ENCODE results near the gene SNAPC4. TPM values are rescaled to one million over a fixed set of nuclear protein-coding genes. Genes with fewer than 3 reads are reported as not detected.
"Not testable (repeated sequence)": the region's sequence is repeated elsewhere in the genome, so short reads cannot be mapped to it uniquely, and the experiment has no call there.

SNAPC4 gene
- polyA plus RNA-seq, 6 donors from 2014 or later = 1.1 to 2.1 (median 1.3) TPM; not detected in 1

- Mint-ChIP-seq H3K4me1 (peaks cover 33 to 56% (median 34%) of the 10 kb centered on the region in 3 donors), H3K36me3 (peaks cover 0 to 8% of the 10 kb centered on the region in 2 donors), H3K9me3 (no peaks in the 10 kb centered on the region), H3K27ac (peak within 1 kb of the TSS; percentile 81 to 97 (median 94)), H3K4me3 (peak within 1 kb of the TSS; percentile 86 to 95 (median 92)), H3K27me3 (no peaks in the 10 kb centered on the region)
- ATAC-seq (ENCODE audit: low read depth in 2 of 2) = peak; percentile 85 to 91
- DNase-seq = peak; percentile 92
These were observed 10.7 kb upstream of the SNAPC4 start, which contains the start of the genes ENTR1 and PMPCA for GRCh38 chr9:136410500-136411287. Gene ENTR1, minus strand, starts transcription at chr9:136410614. Its CDS starts 217 bp downstream, at chr9:136410397. Gene PMPCA, plus strand, starts transcription at chr9:136410658. Its CDS starts 11 bp downstream, at chr9:136410669.

- Mint-ChIP-seq H3K36me3 (peaks cover 0 to 8% of the 10 kb centered on the region in 2 donors), H3K27me3 (no peaks in the 10 kb centered on the region), H3K9me3 (no peaks in the 10 kb centered on the region), H3K27ac (peak overlapping the region; percentile 38 to 97 (median 92)), H3K4me1 (peaks cover 36 to 64% (median 39%) of the 10 kb centered on the region in 3 donors), H3K4me3 (peak overlapping the region; percentile 84 to 94 (median 92))
- DNase-seq (peak; percentile 28), ATAC-seq (ENCODE audit: low read depth in 2 of 2) (peak; percentile 27 to 38)
These were observed 9.8 kb upstream of the SNAPC4 start for GRCh38 chr9:136409557-136410455.

- DNase-seq (no peak), ATAC-seq (ENCODE audit: low read depth in 2 of 2) (no peak)
- Mint-ChIP-seq H3K36me3 (peaks cover 0 to 8% of the 10 kb centered on the region in 2 donors), H3K4me1 (peaks cover 46 to 79% (median 49%) of the 10 kb centered on the region in 3 donors), H3K4me3 (peak overlapping the region in 6 of 8 donors; percentile 9 to 92 (median 64)), H3K27ac (peak overlapping the region in 1 of 6 donors; percentile 72), H3K27me3 (no peaks in the 10 kb centered on the region), H3K9me3 (no peaks in the 10 kb centered on the region)
These were observed 7.9 kb upstream of the SNAPC4 start for GRCh38 chr9:136407911-136408310.

- ATAC-seq (ENCODE audit: low read depth in 2 of 2); H3K9me3 Mint-ChIP-seq; H3K36me3 Mint-ChIP-seq; H3K27me3 Mint-ChIP-seq; DNase-seq: not testable (repeated sequence)
- Mint-ChIP-seq H3K4me1 (peaks cover 46 to 79% (median 55%) of the 10 kb centered on the region in 3 donors), H3K27ac (peak overlapping the region in 2 of 6 donors; percentile 11 to 69), H3K4me3 (peak overlapping the region in 2 of 8 donors; percentile 38 to 44)
These were observed 7.1 kb upstream of the SNAPC4 start for GRCh38 chr9:136407061-136407460.

- H3K27ac Mint-ChIP-seq, DNase-seq: not testable (repeated sequence)
- H3K4me1 Mint-ChIP-seq = peaks cover 39 to 77% (median 47%) of the 10 kb centered on the region in 3 donors
These were observed 5.9 kb upstream of the SNAPC4 start for GRCh38 chr9:136405904-136406303.

GRCh38 chr9:136405481-136405880 lies 5.5 kb upstream of the SNAPC4 start:
- Mint-ChIP-seq H3K36me3 (peaks cover 0 to 8% of the 10 kb centered on the region in 2 donors), H3K4me1 (peaks cover 38 to 73% (median 46%) of the 10 kb centered on the region in 3 donors), H3K27ac (peak overlapping the region in 3 of 6 donors; percentile 32 to 93 (median 86)), H3K9me3 (no peaks in the 10 kb centered on the region), H3K4me3 (peak overlapping the region in 5 of 8 donors; percentile 5 to 83 (median 79)), H3K27me3 (no peaks in the 10 kb centered on the region)
- DNase-seq (no peak), ATAC-seq (ENCODE audit: low read depth in 2 of 2) (no peak)

More at GRCh38 chr9:136405904-136406303, 5.9 kb upstream of the SNAPC4 start:
- H3K9me3 Mint-ChIP-seq; ATAC-seq (ENCODE audit: low read depth in 2 of 2); H3K27me3 Mint-ChIP-seq; H3K36me3 Mint-ChIP-seq: not testable (repeated sequence)
- H3K4me3 Mint-ChIP-seq = peak overlapping the region in 4 of 8 donors; percentile 51 to 83 (median 74)

- Mint-ChIP-seq H3K36me3 (peaks cover 0 to 8% of the 10 kb centered on the region in 2 donors), H3K27me3 (no peaks in the 10 kb centered on the region), H3K27ac (peak overlapping the region; percentile 86 to 94 (median 90)), H3K4me3 (peak overlapping the region; percentile 66 to 79 (median 68)), H3K9me3 (no peaks in the 10 kb centered on the region), H3K4me1 (peaks cover 32 to 70% (median 42%) of the 10 kb centered on the region in 3 donors)
- ATAC-seq (ENCODE audit: low read depth in 2 of 2) = no peak
- no peak for DNase-seq
These were observed 4.8 kb upstream of the SNAPC4 start for GRCh38 chr9:136404801-136405136.

GRCh38 chr9:136403915-136404800 lies 4.2 kb upstream of the SNAPC4 start:
- DNase-seq (no peak), ATAC-seq (ENCODE audit: low read depth in 2 of 2) (no peak)
- H3K27me3 Mint-ChIP-seq = no peaks in the 10 kb centered on the region
- H3K4me3 Mint-ChIP-seq = peak overlapping the region; percentile 66 to 80 (median 70)
- H3K27ac Mint-ChIP-seq = peak overlapping the region; percentile 86 to 95 (median 90)
- H3K9me3 Mint-ChIP-seq = no peaks in the 10 kb centered on the region
- peaks cover 31 to 67% (median 40%) of the 10 kb centered on the region in 3 donors for H3K4me1 Mint-ChIP-seq
- H3K36me3 Mint-ChIP-seq = peaks cover 0 to 8% of the 10 kb centered on the region in 2 donors

GRCh38 chr9:136403538-136403914 lies 3.6 kb upstream of the SNAPC4 start:
- ATAC-seq (ENCODE audit: low read depth in 2 of 2) = peak; percentile 78 to 81
- H3K27ac Mint-ChIP-seq = peak overlapping the region; percentile 66 to 94 (median 86)
- peaks cover 0 to 2% of the 10 kb centered on the region in 2 donors for H3K36me3 Mint-ChIP-seq
- H3K9me3 Mint-ChIP-seq = no peaks in the 10 kb centered on the region
- DNase-seq = peak; percentile 51
- peaks cover 32 to 67% (median 40%) of the 10 kb centered on the region in 3 donors for H3K4me1 Mint-ChIP-seq
- no peaks in the 10 kb centered on the region for H3K27me3 Mint-ChIP-seq
- H3K4me3 Mint-ChIP-seq = peak overlapping the region in 7 of 8 donors; percentile 23 to 80 (median 72)

- ATAC-seq (ENCODE audit: low read depth in 2 of 2) = no peak
- no peaks in the 10 kb centered on the region for H3K36me3 Mint-ChIP-seq
- no peaks in the 10 kb centered on the region for H3K27me3 Mint-ChIP-seq
- peak overlapping the region in 4 of 8 donors; percentile 24 to 66 (median 54) for H3K4me3 Mint-ChIP-seq
- no peak for DNase-seq
- H3K27ac Mint-ChIP-seq = peak overlapping the region in 4 of 6 donors; percentile 28 to 83 (median 56)
- peaks cover 25 to 62% (median 42%) of the 10 kb centered on the region in 3 donors for H3K4me1 Mint-ChIP-seq
- no peaks in the 10 kb centered on the region for H3K9me3 Mint-ChIP-seq
These were observed 2.1 kb upstream of the SNAPC4 start for GRCh38 chr9:136402067-136402466.

- Mint-ChIP-seq H3K4me3 (peak overlapping the region in 5 of 8 donors; percentile 41 to 94 (median 76)), H3K36me3 (no peaks in the 10 kb centered on the region), H3K4me1 (peaks cover 25 to 59% (median 42%) of the 10 kb centered on the region in 3 donors), H3K27ac (peak overlapping the region in 4 of 6 donors; percentile 80 to 89 (median 82)), H3K27me3 (no peaks in the 10 kb centered on the region), H3K9me3 (no peaks in the 10 kb centered on the region)
- DNase-seq (no peak), ATAC-seq (ENCODE audit: low read depth in 2 of 2) (no peak)
These were observed 1.4 kb upstream of the SNAPC4 start for GRCh38 chr9:136401173-136401922.
